ENCODE results near the gene RAB15.

GRCh38 chr14:64953661-64954060 is 18.5 kb downstream of the RAB15 start:
- no peak for TF ChIP-seq GATA2 (IDR thresholded peaks at IDR 0.05; ENCODE audit: insufficient read depth, insufficient read length, low read depth, low read length)
- TF ChIP-seq POLR2AphosphoS5 (IDR thresholded peaks at IDR 0.05; ENCODE audit: insufficient read depth, low read depth, low read length): no peak
- TF ChIP-seq MYC (IDR thresholded peaks at IDR 0.05; ENCODE audit: low read depth, low read length): no peak
- TF ChIP-seq, protein P1, sequence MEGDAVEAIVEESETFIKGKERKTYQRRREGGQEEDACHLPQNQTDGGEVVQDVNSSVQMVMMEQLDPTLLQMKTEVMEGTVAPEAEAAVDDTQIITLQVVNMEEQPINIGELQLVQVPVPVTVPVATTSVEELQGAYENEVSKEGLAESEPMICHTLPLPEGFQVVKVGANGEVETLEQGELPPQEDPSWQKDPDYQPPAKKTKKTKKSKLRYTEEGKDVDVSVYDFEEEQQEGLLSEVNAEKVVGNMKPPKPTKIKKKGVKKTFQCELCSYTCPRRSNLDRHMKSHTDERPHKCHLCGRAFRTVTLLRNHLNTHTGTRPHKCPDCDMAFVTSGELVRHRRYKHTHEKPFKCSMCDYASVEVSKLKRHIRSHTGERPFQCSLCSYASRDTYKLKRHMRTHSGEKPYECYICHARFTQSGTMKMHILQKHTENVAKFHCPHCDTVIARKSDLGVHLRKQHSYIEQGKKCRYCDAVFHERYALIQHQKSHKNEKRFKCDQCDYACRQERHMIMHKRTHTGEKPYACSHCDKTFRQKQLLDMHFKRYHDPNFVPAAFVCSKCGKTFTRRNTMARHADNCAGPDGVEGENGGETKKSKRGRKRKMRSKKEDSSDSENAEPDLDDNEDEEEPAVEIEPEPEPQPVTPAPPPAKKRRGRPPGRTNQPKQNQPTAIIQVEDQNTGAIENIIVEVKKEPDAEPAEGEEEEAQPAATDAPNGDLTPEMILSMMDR (IDR thresholded peaks at IDR 0.05; ENCODE audit: extremely low read depth in 1 of 2, insufficient read depth in 1 of 2, low read depth in 1 of 2, low read length in 2 of 2): no peak
- no peak for TF ChIP-seq FOS (IDR thresholded peaks at IDR 0.05; ENCODE audit: borderline replicate concordance, insufficient read depth, low read length)
- TF ChIP-seq POLR2A (IDR thresholded peaks at IDR 0.05; ENCODE audit: low read depth, low read length): no peak

Data from endothelial cell of umbilical vein (primary cell).